Measurements from ENCODE around the gene IL17C. TPM values are rescaled to one million over a fixed set of nuclear protein-coding genes. Genes with fewer than 3 reads are reported as not detected.

The IL17C gene
- total and polyA plus RNA-seq, 10 of the 15 experiments (the other 5 are each of a cell fraction or from before 2014, with no cell fraction given) = not detected

- BruUV-seq (replicated peaks) = no TSS peak
- no peak overlapping the region for H3K9ac ChIP-seq (ENCODE audit: control insufficient read depth, insufficient read depth, low read length)
- no peak overlapping the region for H3K27ac ChIP-seq (ENCODE audit: control insufficient read depth, insufficient read depth)
- no peaks in the 10 kb centered on the region for H4K20me1 ChIP-seq (ENCODE audit: control insufficient read depth, insufficient read depth)
- H3K36me3 ChIP-seq (ENCODE audit: control insufficient read depth in 2 of 2, insufficient read depth in 2 of 2, low read length in 1 of 2) = no peaks in the 10 kb centered on the region
- intact Hi-C loops (cut with micrococcal nuclease; ENCODE audit: unreplicated experiment) = no loop called here
- FAIRE-seq (no peak), ATAC-seq (peak; percentile 75), DNase-seq (ENCODE audit: low read depth, low spot score) (no peak)
- ChIA-PET POLR2A (interaction anchor here (0.7 kb wide), 1 partner anchor 10 kb away, joined by 3 read pairs; no protein-coding TSS in a partner anchor), RAD21 (ENCODE audit: unreplicated experiment) (no interaction called here), CTCF (interaction anchor here (1.0 to 1.1 kb wide), 2 partner anchors 11 to 22 kb away, joined by 3 read pairs; partner anchors contain the start of gene MVD), SMC1A (ENCODE audit: uncharacterized antibody, unreplicated experiment) (interaction anchor here (0.7 kb wide), 1 partner anchor 9 kb away, joined by 3 read pairs; no protein-coding TSS in a partner anchor)
- no peaks in the 10 kb centered on the region for H3K79me2 ChIP-seq (ENCODE audit: control insufficient read depth, insufficient read depth, low read length)
- no peaks in the 10 kb centered on the region for H3K27me3 ChIP-seq (replicated peaks in 1 of 2; ENCODE audit: control insufficient read depth in 2 of 2, insufficient read depth in 2 of 2, low read length in 1 of 2)
- in situ Hi-C loops (cut with MboI) = no loop called here
- no peak overlapping the region for H3K4me2 ChIP-seq (ENCODE audit: control insufficient read depth, insufficient read depth)
- no peak for TF ChIP-seq BACH1 (IDR thresholded peaks at IDR 0.05; ENCODE audit: borderline replicate concordance)
- TF ChIP-seq TBL1XR1 (IDR thresholded peaks at IDR 0.05; ENCODE audit: low read depth, low read length) = no peak
- TF ChIP-seq SP1 (IDR thresholded peaks at IDR 0.05; ENCODE audit: low read depth, low read length) = no peak
- TF ChIP-seq BHLHE40 (IDR thresholded peaks at IDR 0.05; ENCODE audit: borderline replicate concordance in 1 of 2, low read depth in 2 of 2, low read length in 1 of 2) = 0 out of 4 replicates have a peak, but pooled peaks of 1 of the 2 experiments have one; percentile 18
- TF ChIP-seq EED (IDR thresholded peaks at IDR 0.05; ENCODE audit: low read depth) = peak; percentile 62; the same call in 1 of the 2 replicates
- TF ChIP-seq TCF3 (IDR thresholded peaks at IDR 0.05; ENCODE audit: borderline replicate concordance, insufficient read depth, low read depth, low read length) = peak; percentile 54; the same call in 1 of the 2 replicates
- peak; percentile 24; the same call in 1 of the 2 replicates for TF ChIP-seq RUNX3 (IDR thresholded peaks at IDR 0.05; ENCODE audit: low read length)
- peak; percentile 52; the same call in 1 of the 2 replicates for TF ChIP-seq ATF7 (IDR thresholded peaks at IDR 0.05; ENCODE audit: low read depth)
- TF ChIP-seq CREM (IDR thresholded peaks at IDR 0.05; ENCODE audit: low read depth) = peak; percentile 65; the same call in 1 of the 2 replicates
- peak; percentile 70 for TF ChIP-seq JUNB (IDR thresholded peaks at IDR 0.05)
- 0 out of 2 replicates have a peak, but pooled peaks have one; percentile 6 for TF ChIP-seq BCL11A (IDR thresholded peaks at IDR 0.05; ENCODE audit: low read depth, low read length)
- peak; percentile 60 for TF ChIP-seq TCF12 (IDR thresholded peaks at IDR 0.05; ENCODE audit: low read depth, low read length)
- TF ChIP-seq NR2C1 (IDR thresholded peaks at IDR 0.05) = no peak
- no peak for TF ChIP-seq ZNF217 (IDR thresholded peaks at IDR 0.05)
- TF ChIP-seq PKNOX1 (IDR thresholded peaks at IDR 0.05) = peak; percentile 7; the same call in 1 of the 2 replicates
- TF ChIP-seq ATF2 (IDR thresholded peaks at IDR 0.05; ENCODE audit: low read length) = peak; percentile 58; the same call in 1 of the 2 replicates
- no peaks in the 10 kb centered on the region for H3K9me3 ChIP-seq (replicated peaks; ENCODE audit: control insufficient read depth, insufficient read depth, low read length)
- H3K4me1 ChIP-seq (ENCODE audit: control insufficient read depth, insufficient read depth, low read length) = no peaks in the 10 kb centered on the region; the same call in 1 of the 2 replicates
- 44% methylated on average over 19 of the region's 19 CpGs for WGBS (ENCODE audit: insufficient coverage, insufficient replicate concordance, low lambda C conversion rate, missing lambda C conversion rate)
- H3K4me3 ChIP-seq = no peak overlapping the region
- no peak overlapping the region for H2AFZ ChIP-seq (ENCODE audit: control insufficient read depth, low read depth, low read length)
Measured at GRCh38 chr16:88673716-88674379, 35.5 kb downstream of the IL17C start.
